Measurements from ENCODE around the gene TMPRSS15.

- no peak for TF ChIP-seq CTCF (IDR thresholded peaks at IDR 0.05 in 4 of 5, conservative IDR thresholded peaks at IDR 0.05 in 1 of 5)
- TF ChIP-seq POLR2A (IDR thresholded peaks at IDR 0.05) = no peak
Measured at GRCh38 chr21:18244671-18245463, 158.7 kb downstream of the TMPRSS15 start, which contains the start of gene CHODL.

Measured in gastrocnemius medialis (tissue), 4 donors.